GM11168 (cell line): Measurements from ENCODE around the gene USF2.
"Not testable (repeated sequence)": the region's sequence is repeated elsewhere in the genome, so short reads cannot be mapped to it uniquely, and the experiment has no call there.

Source experiments
- in situ Hi-C: fragments of 300-500 bp; cut with MboI; formaldehyde crosslinking; loops from one replicate; pipeline ENCODE4 v1.12.0; 2022; ENCODE audit warnings: low sequenced_read_pairs; ENCODE audit not compliant: unreplicated experiment

Gene USF2

GRCh38 chr19:35284153-35285094 lies 15.7 kb downstream of the USF2 start:
- in situ Hi-C loops, result no loop called here

GRCh38 chr19:35285095-35285449 lies 16.3 kb downstream of the USF2 start:
- in situ Hi-C loops, result no loop called here

- in situ Hi-C loops, result not testable (repeated sequence)
Measured at GRCh38 chr19:35285465-35285864, 16.7 kb downstream of the USF2 start.

- in situ Hi-C loops, result not testable (repeated sequence)
Measured at GRCh38 chr19:35286101-35286500, 17.3 kb downstream of the USF2 start.

GRCh38 chr19:35287713-35288112 lies 19.0 kb downstream of the USF2 start:
- in situ Hi-C loops, result no loop called here

GRCh38 chr19:35288331-35288730 lies 19.6 kb downstream of the USF2 start:
- in situ Hi-C loops, result no loop called here

- in situ Hi-C loops, result no loop called here
Measured at GRCh38 chr19:35288906-35289305, 20.1 kb downstream of the USF2 start.

- in situ Hi-C loops, result no loop called here
Measured at GRCh38 chr19:35290381-35291127, 21.8 kb downstream of the USF2 start.

- in situ Hi-C loops, result no loop called here
Measured at GRCh38 chr19:35291259-35291658, 22.5 kb downstream of the USF2 start.

GRCh38 chr19:35291916-35292315 lies 23.2 kb downstream of the USF2 start, which contains the start of gene MAG:
MAG (plus strand) TSS chr19:35292161; CDS start chr19:35295409, 3,248 bp downstream.
- in situ Hi-C loops, result no loop called here

- in situ Hi-C loops, result no loop called here
Measured at GRCh38 chr19:35292421-35293362, 23.9 kb downstream of the USF2 start.

- in situ Hi-C loops, result no loop called here
Measured at GRCh38 chr19:35293363-35293739, 24.6 kb downstream of the USF2 start.

GRCh38 chr19:35293808-35294207 lies 25.0 kb downstream of the USF2 start:
- in situ Hi-C loops, result no loop called here

- in situ Hi-C loops, result no loop called here
Measured at GRCh38 chr19:35294328-35294727, 25.6 kb downstream of the USF2 start.

- in situ Hi-C loops, result no loop called here
Measured at GRCh38 chr19:35294859-35295791, 26.4 kb downstream of the USF2 start.

- in situ Hi-C loops, result no loop called here
Measured at GRCh38 chr19:35295792-35296462, 27.2 kb downstream of the USF2 start.

GRCh38 chr19:35296644-35297514 lies 28.1 kb downstream of the USF2 start:
- in situ Hi-C loops, result no loop called here

- in situ Hi-C loops, result no loop called here
Measured at GRCh38 chr19:35297515-35297848, 28.7 kb downstream of the USF2 start.
